ENCODE data around the gene MYCN. TPM values are rescaled to one million over a fixed set of nuclear protein-coding genes. Genes with fewer than 3 reads are reported as not detected.

The MYCN gene
- total and polyA plus RNA-seq, 2 of the 8 experiments (the other 6 are each of a cell fraction or from before 2014, with no cell fraction given): 87.8 to 137 TPM

DNA sequence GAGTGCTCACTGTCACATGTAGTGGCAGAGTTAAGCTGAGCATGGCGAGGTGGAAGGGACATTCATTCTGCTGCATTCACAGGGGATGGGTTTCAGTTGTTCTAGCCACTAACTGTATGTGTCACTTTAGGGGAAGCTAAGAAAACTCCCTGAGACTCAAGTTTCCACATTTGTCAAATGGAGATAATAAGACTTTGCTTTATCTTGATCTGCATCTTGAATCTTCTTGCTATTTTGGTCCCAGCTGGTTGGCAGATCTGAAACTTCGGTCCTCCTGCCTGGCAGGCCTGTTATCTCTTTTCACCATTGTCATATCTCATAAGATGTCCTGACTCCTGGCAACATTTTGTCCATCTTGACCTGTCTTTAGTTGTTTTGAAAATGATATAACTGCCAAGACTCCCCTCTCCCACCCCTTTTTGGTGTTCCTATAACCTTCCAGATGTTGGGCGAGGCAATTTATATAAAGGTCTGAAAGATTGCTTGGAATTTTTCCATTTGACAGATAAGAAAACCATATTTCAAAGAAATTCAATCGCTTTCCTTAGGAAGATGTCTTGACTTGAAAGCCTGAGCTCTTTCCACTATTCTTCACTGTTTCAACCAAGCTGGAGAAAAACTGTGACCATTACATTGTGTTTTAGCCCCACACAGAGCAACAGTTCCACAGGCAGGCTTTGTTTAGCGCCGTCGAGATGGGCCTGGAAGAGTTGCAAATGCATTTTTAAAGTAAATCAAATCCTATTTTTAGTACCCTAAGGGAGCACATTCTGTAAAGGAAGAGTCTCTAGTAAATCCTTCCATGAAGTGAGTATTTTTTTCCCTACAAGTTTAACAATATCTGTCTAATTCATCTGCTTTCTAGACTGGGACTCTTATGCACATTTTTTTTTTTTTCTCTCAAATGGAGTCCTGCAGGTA lies 33.4 kb downstream of the MYCN start (continued):
- TF ChIP-seq CBX8 (IDR thresholded peaks at IDR 0.05; ENCODE audit: borderline replicate concordance, low read depth, low read length) (no peak), BACH1 (IDR thresholded peaks at IDR 0.05; ENCODE audit: low read length) (no peak), POLR2AphosphoS5 (IDR thresholded peaks at IDR 0.05; ENCODE audit: low read depth, low read length) (no peak), SRF (IDR thresholded peaks at IDR 0.05; ENCODE audit: low read depth, low read length) (no peak), FOSL1 (IDR thresholded peaks at IDR 0.05; ENCODE audit: insufficient read depth, low read depth, low read length) (no peak), EGR1 (IDR thresholded peaks at IDR 0.05; ENCODE audit: borderline replicate concordance, low read depth, low read length) (no peak), RFX5 (IDR thresholded peaks at IDR 0.05; ENCODE audit: borderline replicate concordance, low read depth, low read length) (no peak), TAF1 (IDR thresholded peaks at IDR 0.05; ENCODE audit: low read depth, low read length) (no peak), CTBP2 (IDR thresholded peaks at IDR 0.05; ENCODE audit: borderline replicate concordance, insufficient read depth, insufficient read length, low read length) (no peak)
